Kidney epithelial cell (primary cell): Measurements from ENCODE around the gene POU2AF1. TPM values are rescaled to one million over a fixed set of nuclear protein-coding genes. Genes with fewer than 3 reads are reported as not detected.

Experiments
- DNase-seq: peaks from one replicate; pipeline ENCODE4 v3.0.0-alpha.2; 2010; ENCODE audit warnings: low read depth
- H3K27me3 ChIP-seq: 2 replicates; pipeline ENCODE4 v1.6.0; 2011; ENCODE audit warnings: low read length; ENCODE audit not compliant: control insufficient read depth, insufficient read depth
- H3K36me3 ChIP-seq: 2 replicates; pipeline ENCODE4 v1.5.1; 2011; ENCODE audit warnings: low read length; ENCODE audit not compliant: control insufficient read depth, insufficient read depth
- H3K4me3 ChIP-seq: 2 replicates; pipeline ENCODE4 v1.5.1; 2011; ENCODE audit warnings: low read depth, mild to moderate bottlenecking, control low read depth, low read length
- total RNA-seq: library from RNA; depleted of rRNA; stranded (reverse); fragments of >200 nt; gene quantifications from 2 replicates; pipeline ENCODE4 v1.2.3, GENCODE V29; 2015
- TF ChIP-seq, protein P1 (sequence below): IDR thresholded peaks from 2 replicates; pipeline ENCODE4 v1.5.1; 2011; ENCODE audit warnings: mild to moderate bottlenecking, moderate library complexity, low read length, control low read depth, inconsistent platforms; ENCODE audit not compliant: insufficient read depth, poor library complexity, severe bottlenecking

Gene POU2AF1
- total RNA-seq, 1 donor from 2014 or later: not detected

DNA sequence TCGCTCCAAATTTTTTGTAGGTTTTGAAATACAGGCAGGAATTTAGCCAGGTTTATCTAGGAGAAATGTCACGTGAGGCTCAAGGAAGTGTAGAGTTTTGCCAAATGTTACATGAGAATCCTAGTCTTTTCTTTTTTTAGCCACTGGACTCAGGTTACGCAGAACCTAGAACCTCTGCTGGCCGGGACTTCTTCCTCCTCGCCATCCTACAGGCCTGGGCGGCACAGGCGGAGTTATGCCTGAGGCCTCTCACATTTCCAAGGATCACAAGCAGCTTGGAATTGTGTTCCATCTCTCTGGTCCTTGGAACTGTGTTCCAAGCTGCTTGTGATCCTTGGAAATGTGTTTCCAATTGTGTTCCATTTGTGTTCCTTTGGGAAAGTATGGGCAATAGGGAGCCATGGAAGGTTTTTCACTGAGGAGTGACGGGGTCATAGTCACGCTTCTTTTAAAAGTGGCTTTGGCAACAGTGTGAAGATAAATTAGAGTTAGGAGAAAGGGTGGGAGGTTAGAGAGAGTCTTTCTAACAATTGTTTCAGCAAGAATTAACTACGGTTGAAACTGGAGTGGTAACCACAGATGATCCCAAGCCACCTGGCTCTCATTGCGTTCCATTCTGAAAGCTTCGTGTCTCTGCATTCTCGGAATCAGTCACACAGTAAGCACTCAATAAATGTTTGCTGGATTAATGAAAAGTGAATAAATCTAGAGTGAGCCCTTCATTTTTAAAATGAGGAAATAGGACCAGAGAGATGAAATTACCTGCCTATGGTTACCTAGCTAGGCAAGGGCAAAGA lies 12.5 kb upstream of the POU2AF1 start:
- H3K4me3 ChIP-seq: no peak overlapping the region
- DNase-seq: no peak
- TF ChIP-seq, protein P1, sequence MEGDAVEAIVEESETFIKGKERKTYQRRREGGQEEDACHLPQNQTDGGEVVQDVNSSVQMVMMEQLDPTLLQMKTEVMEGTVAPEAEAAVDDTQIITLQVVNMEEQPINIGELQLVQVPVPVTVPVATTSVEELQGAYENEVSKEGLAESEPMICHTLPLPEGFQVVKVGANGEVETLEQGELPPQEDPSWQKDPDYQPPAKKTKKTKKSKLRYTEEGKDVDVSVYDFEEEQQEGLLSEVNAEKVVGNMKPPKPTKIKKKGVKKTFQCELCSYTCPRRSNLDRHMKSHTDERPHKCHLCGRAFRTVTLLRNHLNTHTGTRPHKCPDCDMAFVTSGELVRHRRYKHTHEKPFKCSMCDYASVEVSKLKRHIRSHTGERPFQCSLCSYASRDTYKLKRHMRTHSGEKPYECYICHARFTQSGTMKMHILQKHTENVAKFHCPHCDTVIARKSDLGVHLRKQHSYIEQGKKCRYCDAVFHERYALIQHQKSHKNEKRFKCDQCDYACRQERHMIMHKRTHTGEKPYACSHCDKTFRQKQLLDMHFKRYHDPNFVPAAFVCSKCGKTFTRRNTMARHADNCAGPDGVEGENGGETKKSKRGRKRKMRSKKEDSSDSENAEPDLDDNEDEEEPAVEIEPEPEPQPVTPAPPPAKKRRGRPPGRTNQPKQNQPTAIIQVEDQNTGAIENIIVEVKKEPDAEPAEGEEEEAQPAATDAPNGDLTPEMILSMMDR: no peak
- H3K27me3 ChIP-seq: no peaks in the 10 kb centered on the region
- H3K36me3 ChIP-seq: no peaks in the 10 kb centered on the region

DNA sequence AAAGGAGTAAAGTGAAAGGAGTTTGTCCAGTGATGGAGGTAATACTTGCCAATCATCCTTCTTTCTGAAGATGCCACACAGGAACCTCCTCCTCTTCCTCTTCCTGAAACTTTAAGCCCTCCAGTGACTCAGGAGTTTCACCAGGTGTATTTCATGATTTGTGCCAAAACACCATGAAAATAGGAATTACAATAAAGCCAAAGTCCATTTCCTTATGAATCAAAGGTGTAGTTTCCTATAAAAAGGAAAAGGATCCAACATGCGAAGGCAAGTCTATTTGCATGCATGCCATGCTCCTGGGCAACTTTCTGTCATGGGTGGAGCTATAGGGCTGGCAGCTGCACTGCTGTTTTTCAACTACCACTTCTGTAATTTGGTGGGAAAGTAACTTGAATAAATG lies 9.8 kb upstream of the POU2AF1 start:
- Histone ChIP-seq H3K27me3 (no peaks in the 10 kb centered on the region), H3K36me3 (no peaks in the 10 kb centered on the region), H3K4me3 (no peak overlapping the region)
- TF ChIP-seq, protein P1: no peak
- no peak for DNase-seq

DNA sequence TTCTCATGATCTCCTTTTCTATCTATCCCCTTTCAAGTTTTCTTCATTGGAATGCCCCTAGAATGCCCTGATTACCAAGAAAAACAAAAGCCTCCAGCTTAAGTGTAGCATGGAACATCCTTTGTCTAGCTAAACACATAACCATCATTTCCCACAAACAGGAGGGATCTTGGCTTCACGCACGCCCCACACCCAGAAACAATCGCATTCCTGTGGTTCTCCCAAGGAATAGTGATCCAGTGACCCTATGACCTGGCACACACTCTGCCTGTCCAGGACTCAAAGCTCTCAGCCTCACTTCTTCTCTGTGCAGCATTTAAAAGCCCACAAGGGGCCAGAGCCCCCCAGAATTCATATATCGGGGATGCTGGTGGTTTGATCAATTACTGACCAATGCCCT lies 9.3 kb upstream of the POU2AF1 start:
- Histone ChIP-seq H3K4me3 (no peak overlapping the region), H3K27me3 (no peaks in the 10 kb centered on the region), H3K36me3 (no peaks in the 10 kb centered on the region)
- no peak for DNase-seq
- TF ChIP-seq, protein P1: no peak

DNA sequence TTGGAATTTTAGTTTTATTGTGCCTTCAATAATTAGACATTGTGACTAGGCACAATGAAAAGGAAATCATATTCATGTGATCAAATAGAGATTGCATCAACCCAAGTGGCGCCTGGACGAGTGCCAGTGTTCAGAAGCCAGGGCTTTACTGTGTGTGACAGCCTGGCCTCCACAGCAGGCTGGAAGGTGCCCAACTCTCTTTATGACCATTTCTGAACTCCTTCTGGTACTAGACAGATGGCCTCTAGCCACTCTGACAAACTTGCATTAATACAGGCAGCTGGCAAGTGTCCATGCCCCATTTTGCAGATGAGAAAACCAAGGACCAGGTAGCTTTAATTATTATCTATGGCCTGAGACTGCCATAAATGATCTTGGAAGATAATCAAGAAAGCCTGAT lies 8.3 kb upstream of the POU2AF1 start:
- no peaks in the 10 kb centered on the region for H3K36me3 ChIP-seq
- DNase-seq: no peak
- TF ChIP-seq, protein P1: no peak
- no peak overlapping the region for H3K4me3 ChIP-seq
- H3K27me3 ChIP-seq: no peaks in the 10 kb centered on the region

DNA sequence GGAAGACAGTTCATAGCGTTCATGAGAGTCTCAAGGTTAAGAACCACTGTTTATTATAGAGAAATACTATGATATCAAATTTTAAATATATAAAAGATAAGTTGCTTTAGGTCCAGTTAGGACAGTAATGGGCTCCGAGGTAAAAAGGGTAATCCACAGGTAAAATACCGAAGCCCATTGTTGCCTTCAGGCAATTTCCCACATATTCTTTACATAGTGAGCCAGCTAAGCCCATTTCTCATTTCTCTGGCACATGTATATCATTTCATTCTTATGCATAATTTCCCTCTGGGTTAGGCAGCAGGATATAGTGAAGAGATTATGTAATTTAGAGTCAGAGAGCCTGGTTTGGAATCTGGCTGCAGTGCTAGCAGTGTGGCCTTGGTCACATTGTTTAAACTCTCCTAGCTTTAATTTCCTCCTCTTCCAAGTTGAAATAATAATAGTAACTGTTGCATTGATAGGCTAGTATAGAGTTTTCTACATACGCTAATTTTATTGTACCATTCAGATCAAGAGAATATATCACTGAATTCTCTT lies 7.6 kb upstream of the POU2AF1 start:
- no peak for DNase-seq
- TF ChIP-seq, protein P1: no peak
- Histone ChIP-seq H3K36me3 (no peaks in the 10 kb centered on the region), H3K4me3 (no peak overlapping the region), H3K27me3 (no peaks in the 10 kb centered on the region)
